Neural cell (in vitro differentiated cells): Measurements from ENCODE around the gene AKR1B1.

Experiments
- EP300 ChIP-seq: fragments of 450-650 bp; conservative IDR thresholded peaks from 2 replicates; pipeline ENCODE4 v1.6.1; 2014; ENCODE audit warnings: antibody characterized with exemption, mild to moderate bottlenecking, moderate library complexity; ENCODE audit not compliant: poor library complexity, severe bottlenecking
- EZH2 ChIP-seq: fragments of 200-600, 300-800 bp; shearing (Covaris generic), sonication (generic); IDR thresholded peaks from 2 replicates; pipeline ENCODE4 v1.6.1; 2014; ENCODE audit warnings: antibody characterized with exemption, low read length, borderline replicate concordance, mild to moderate bottlenecking; ENCODE audit not compliant: insufficient read depth, poor library complexity, severe bottlenecking
- MXI1 ChIP-seq: fragments of 450-650 bp; conservative IDR thresholded peaks from 2 replicates; pipeline ENCODE4 v1.6.1; 2014; ENCODE audit warnings: antibody characterized with exemption, mild to moderate bottlenecking; ENCODE audit not compliant: poor library complexity, severe bottlenecking
- POLR2AphosphoS5 ChIP-seq: IDR thresholded peaks from 2 replicates; pipeline ENCODE4 v1.6.1; 2012
- RAD21 ChIP-seq: fragments of 450-650 bp; conservative IDR thresholded peaks from 2 replicates; pipeline ENCODE4 v1.6.1; 2014; ENCODE audit warnings: antibody characterized with exemption, mild to moderate bottlenecking, moderate library complexity
- SMC3 ChIP-seq: fragments of 450-650 bp; conservative IDR thresholded peaks from 2 replicates; pipeline ENCODE4 v1.6.1; 2014; ENCODE audit warnings: antibody characterized with exemption, mild to moderate bottlenecking, moderate library complexity; ENCODE audit not compliant: poor library complexity
- TAF1 ChIP-seq: IDR thresholded peaks from 2 replicates; pipeline ENCODE4 v1.6.1; 2012; ENCODE audit warnings: low read depth
- TF ChIP-seq, protein P1 (sequence below): fragments of 450-650 bp; IDR thresholded peaks from 2 replicates; pipeline ENCODE4 v1.5.1; 2014; ENCODE audit warnings: antibody characterized with exemption, mild to moderate bottlenecking, moderate library complexity; ENCODE audit not compliant: poor library complexity, severe bottlenecking
- TF ChIP-seq, protein P2 (sequence below): IDR thresholded peaks from 2 replicates; pipeline ENCODE4 v1.6.1; 2012; ENCODE audit warnings: borderline replicate concordance

DNA sequence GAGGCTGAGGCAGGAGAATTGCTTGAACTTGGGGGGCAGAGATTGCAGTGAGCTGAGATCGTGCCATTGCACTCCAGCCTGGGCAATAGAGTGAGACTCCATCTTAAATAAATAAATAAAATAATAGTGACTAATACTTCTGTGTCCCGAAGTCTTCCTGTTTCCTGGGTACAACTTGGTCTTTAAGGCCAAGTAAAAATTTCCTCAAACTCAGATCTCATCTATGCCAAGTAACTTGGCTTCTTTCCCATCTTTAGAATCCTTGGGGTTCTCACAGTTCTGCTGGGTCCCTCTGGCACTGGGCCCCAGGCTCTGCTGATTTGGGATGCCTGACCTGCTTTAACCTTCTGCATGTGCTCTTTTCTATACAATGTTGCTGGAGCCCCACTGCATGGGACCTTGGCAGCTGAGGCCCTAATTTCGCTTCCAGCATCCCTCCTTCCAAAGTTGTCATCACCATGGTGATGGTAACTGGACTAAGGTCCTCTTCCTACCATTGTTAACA is 45.8 kb upstream of the AKR1B1 start:
- no peak for TF ChIP-seq EZH2
- TF ChIP-seq, protein P1, sequence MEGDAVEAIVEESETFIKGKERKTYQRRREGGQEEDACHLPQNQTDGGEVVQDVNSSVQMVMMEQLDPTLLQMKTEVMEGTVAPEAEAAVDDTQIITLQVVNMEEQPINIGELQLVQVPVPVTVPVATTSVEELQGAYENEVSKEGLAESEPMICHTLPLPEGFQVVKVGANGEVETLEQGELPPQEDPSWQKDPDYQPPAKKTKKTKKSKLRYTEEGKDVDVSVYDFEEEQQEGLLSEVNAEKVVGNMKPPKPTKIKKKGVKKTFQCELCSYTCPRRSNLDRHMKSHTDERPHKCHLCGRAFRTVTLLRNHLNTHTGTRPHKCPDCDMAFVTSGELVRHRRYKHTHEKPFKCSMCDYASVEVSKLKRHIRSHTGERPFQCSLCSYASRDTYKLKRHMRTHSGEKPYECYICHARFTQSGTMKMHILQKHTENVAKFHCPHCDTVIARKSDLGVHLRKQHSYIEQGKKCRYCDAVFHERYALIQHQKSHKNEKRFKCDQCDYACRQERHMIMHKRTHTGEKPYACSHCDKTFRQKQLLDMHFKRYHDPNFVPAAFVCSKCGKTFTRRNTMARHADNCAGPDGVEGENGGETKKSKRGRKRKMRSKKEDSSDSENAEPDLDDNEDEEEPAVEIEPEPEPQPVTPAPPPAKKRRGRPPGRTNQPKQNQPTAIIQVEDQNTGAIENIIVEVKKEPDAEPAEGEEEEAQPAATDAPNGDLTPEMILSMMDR: no peak
- no peak for TF ChIP-seq EP300
- TF ChIP-seq, protein P2, sequence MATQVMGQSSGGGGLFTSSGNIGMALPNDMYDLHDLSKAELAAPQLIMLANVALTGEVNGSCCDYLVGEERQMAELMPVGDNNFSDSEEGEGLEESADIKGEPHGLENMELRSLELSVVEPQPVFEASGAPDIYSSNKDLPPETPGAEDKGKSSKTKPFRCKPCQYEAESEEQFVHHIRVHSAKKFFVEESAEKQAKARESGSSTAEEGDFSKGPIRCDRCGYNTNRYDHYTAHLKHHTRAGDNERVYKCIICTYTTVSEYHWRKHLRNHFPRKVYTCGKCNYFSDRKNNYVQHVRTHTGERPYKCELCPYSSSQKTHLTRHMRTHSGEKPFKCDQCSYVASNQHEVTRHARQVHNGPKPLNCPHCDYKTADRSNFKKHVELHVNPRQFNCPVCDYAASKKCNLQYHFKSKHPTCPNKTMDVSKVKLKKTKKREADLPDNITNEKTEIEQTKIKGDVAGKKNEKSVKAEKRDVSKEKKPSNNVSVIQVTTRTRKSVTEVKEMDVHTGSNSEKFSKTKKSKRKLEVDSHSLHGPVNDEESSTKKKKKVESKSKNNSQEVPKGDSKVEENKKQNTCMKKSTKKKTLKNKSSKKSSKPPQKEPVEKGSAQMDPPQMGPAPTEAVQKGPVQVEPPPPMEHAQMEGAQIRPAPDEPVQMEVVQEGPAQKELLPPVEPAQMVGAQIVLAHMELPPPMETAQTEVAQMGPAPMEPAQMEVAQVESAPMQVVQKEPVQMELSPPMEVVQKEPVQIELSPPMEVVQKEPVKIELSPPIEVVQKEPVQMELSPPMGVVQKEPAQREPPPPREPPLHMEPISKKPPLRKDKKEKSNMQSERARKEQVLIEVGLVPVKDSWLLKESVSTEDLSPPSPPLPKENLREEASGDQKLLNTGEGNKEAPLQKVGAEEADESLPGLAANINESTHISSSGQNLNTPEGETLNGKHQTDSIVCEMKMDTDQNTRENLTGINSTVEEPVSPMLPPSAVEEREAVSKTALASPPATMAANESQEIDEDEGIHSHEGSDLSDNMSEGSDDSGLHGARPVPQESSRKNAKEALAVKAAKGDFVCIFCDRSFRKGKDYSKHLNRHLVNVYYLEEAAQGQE: no peak
- TF ChIP-seq POLR2AphosphoS5: no peak
- TF ChIP-seq TAF1: no peak
- TF ChIP-seq RAD21: no peak
- TF ChIP-seq SMC3: no peak
- TF ChIP-seq MXI1: no peak
